Stomach (tissue), 9 donors: Measurements from ENCODE around the gene RECK. TPM values are rescaled to one million over a fixed set of nuclear protein-coding genes. Genes with fewer than 3 reads are reported as not detected.
"Not testable (repeated sequence)": the region's sequence is repeated elsewhere in the genome, so short reads cannot be mapped to it uniquely, and the experiment has no call there.

Experiments
- DNase-seq, 2 donors: peaks; one replicate each; pipeline versions ENCODE4 v3.0.0 to v3.0.0-alpha.2; 2013 to 2019
- H3K27ac ChIP-seq, 5 donors: fragments of 200-600 bp in 4 of 5; sonication (generic) in 4 of 5; one replicate each; pipeline ENCODE4 v1.5.1; 2013 to 2019; ENCODE audit warnings: mild to moderate bottlenecking in 1 of 5, moderate library complexity in 1 of 5
- H3K27me3 ChIP-seq, 3 donors: fragments of 200-600 bp; sonication (generic); one replicate each; pipeline ENCODE4 v1.5.1; 2017 to 2019; ENCODE audit warnings: mixed run types in 1 of 3
- H3K36me3 ChIP-seq, 4 donors: fragments of 200-600 bp; sonication (generic); 1 replicate in 3 of 4; 2 replicates in 1 of 4; pipeline ENCODE4 v1.5.1; 2016 to 2019
- H3K4me1 ChIP-seq, 4 donors: fragments of 200-600 bp; sonication (generic); one replicate each; pipeline ENCODE4 v1.5.1; 2016 to 2019
- H3K4me3 ChIP-seq, 4 donors: fragments of 200-600 bp; sonication (generic) in 3 of 4; one replicate each; pipeline ENCODE4 v1.5.1; 2016 to 2019; ENCODE audit warnings: mild to moderate bottlenecking in 1 of 4
- H3K9me3 ChIP-seq, 4 donors: fragments of 200-600 bp; sonication (generic); one replicate each; pipeline ENCODE4 v1.5.1; 2016 to 2019
- EP300 ChIP-seq: sonication (generic); formaldehyde crosslinking; IDR thresholded peaks from one replicate; pipeline ENCODE4 v1.6.1; 2017; ENCODE audit warnings: antibody characterized with exemption
- POLR2A ChIP-seq, 4 donors: fragments of 450-650 bp; IDR thresholded peaks; one replicate each; pipeline ENCODE4 v1.6.1; 2016; ENCODE audit warnings: antibody characterized with exemption in 4 of 4, control low read depth in 2 of 4, mild to moderate bottlenecking in 1 of 4, moderate library complexity in 1 of 4
- POLR2AphosphoS5 ChIP-seq, 3 donors: sonication (generic); formaldehyde crosslinking; IDR thresholded peaks; one replicate each; pipeline ENCODE4 v1.6.1; 2016; ENCODE audit warnings: antibody characterized with exemption in 3 of 3
- WGBS, 5 donors: extraction: QIAGEN DNeasy Blood & Tissue Kit in 3 of 5; methylation state at CpG; one replicate each; pipeline versions ENCODE4 v1.1.5 to v1.1.7; 2013 to 2018; 5-methylcytosine and 5-hydroxymethylcytosine counted together
- intact Hi-C: fragments of 100-400 bp; cut with DNase I; formaldehyde crosslinking; loops from one replicate; pipeline ENCODE4 v1.15.1; 2023; ENCODE audit warnings: low total_unique reads
- polyA plus RNA-seq, 3 donors: library from polyadenylated mRNA; stranded (reverse); fragments of 200-250 nt; gene quantifications; one replicate each; pipeline ENCODE4 v1.2.3, GENCODE V29; 2013
- total RNA-seq, 5 donors: library from RNA; depleted of rRNA; stranded (reverse); fragments of >200 nt; gene quantifications; one replicate each; pipeline versions ENCODE4 v1.1.0 to v1.2.3, GENCODE V29; 2014 to 2016
- TF ChIP-seq, protein P1 (sequence below), 7 experiments: fragments of 450-650 bp in 4 of 7; fragments of 200-600 bp in 3 of 7; sonication (generic) in 3 of 7; IDR thresholded peaks; one replicate each; pipeline ENCODE4 v1.5.1; 2016 to 2019; ENCODE audit warnings: antibody characterized with exemption in 7 of 7, control low read depth in 2 of 7, mild to moderate bottlenecking in 1 of 7
- donor health status: healthy with polysubstance abuse.
- donor health status: Bipolar disorder and iron deficiency.
- donor health status: healthy.

Gene RECK
- total and polyA plus RNA-seq, 8 donors, result 2.3 to 19.3 (median 4.8) TPM

DNA sequence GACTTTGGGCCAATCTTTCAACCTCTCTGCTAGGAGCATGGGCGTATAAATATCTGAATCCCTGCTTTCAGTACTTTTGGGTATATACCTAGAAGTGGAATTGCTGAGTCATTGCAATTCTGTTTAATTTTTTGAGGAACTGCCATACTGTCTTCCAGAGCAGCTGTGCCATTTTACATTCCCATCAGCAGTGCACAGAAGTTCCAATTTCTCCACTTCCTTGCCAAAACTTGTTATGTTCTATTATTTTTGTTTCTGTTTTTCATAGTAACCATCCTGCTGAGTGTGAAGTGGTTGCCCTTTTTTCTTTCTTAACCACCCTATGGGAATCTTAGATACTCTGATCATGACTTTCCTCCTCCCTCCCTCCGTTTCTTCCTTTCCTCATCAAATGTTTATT lies 121.4 kb downstream of the RECK start:
- peaks cover 0 to 15% (median 11%) of the 10 kb centered on the region in 4 donors for H3K36me3 ChIP-seq
- intact Hi-C loops, result no loop called here
- H3K9me3 ChIP-seq, result peaks cover 0 to 6% (median 0%) of the 10 kb centered on the region in 4 donors
- peak in 1 of 2 donors; percentile 57 for DNase-seq
- no peaks in the 10 kb centered on the region for H3K27me3 ChIP-seq
- H3K4me1 ChIP-seq, result peaks cover 6 to 63% (median 24%) of the 10 kb centered on the region in 4 donors
- peak overlapping the region in 4 of 5 donors; percentile 21 to 83 (median 50) for H3K27ac ChIP-seq
- no peak overlapping the region for H3K4me3 ChIP-seq
- TF ChIP-seq POLR2AphosphoS5 (IDR thresholded peaks at IDR 0.05), result peak in 1 of 3 donors; percentile 10
- no peak for TF ChIP-seq EP300
- TF ChIP-seq, protein P1, sequence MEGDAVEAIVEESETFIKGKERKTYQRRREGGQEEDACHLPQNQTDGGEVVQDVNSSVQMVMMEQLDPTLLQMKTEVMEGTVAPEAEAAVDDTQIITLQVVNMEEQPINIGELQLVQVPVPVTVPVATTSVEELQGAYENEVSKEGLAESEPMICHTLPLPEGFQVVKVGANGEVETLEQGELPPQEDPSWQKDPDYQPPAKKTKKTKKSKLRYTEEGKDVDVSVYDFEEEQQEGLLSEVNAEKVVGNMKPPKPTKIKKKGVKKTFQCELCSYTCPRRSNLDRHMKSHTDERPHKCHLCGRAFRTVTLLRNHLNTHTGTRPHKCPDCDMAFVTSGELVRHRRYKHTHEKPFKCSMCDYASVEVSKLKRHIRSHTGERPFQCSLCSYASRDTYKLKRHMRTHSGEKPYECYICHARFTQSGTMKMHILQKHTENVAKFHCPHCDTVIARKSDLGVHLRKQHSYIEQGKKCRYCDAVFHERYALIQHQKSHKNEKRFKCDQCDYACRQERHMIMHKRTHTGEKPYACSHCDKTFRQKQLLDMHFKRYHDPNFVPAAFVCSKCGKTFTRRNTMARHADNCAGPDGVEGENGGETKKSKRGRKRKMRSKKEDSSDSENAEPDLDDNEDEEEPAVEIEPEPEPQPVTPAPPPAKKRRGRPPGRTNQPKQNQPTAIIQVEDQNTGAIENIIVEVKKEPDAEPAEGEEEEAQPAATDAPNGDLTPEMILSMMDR (IDR thresholded peaks at IDR 0.05), result no peak
- 58 to 91% (median 81%) methylated on average over 2 of the region's 2 CpGs for WGBS, 5 donors

DNA sequence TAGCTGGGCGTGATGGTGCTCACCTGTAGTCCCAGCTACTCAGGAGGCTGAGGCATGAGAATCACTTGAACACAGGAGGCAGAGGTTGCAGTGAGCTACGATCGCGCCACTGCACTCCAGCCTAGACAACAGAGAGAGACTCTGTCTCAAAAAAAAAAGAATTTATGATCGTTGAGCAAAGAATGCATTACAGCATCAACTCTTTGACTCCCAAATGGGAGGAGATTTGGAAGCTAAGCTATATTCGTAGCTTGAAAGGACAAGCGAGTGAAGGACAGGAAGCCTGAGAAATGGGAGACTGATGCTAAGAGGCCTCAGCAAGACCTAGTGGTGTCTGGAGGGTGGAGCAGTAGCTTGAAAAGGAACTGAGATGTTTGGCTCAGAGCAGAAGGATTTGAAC lies 122.2 kb downstream of the RECK start:
- H3K27me3 ChIP-seq, result no peaks in the 10 kb centered on the region
- H3K9me3 ChIP-seq, result peaks cover 0 to 6% (median 0%) of the 10 kb centered on the region in 4 donors
- peaks cover 0 to 15% (median 11%) of the 10 kb centered on the region in 4 donors for H3K36me3 ChIP-seq
- no peak overlapping the region for H3K4me3 ChIP-seq
- peak in 1 of 2 donors; percentile 77 for DNase-seq
- no peak for TF ChIP-seq POLR2AphosphoS5 (IDR thresholded peaks at IDR 0.05)
- H3K4me1 ChIP-seq, result peaks cover 6 to 61% (median 28%) of the 10 kb centered on the region in 4 donors
- intact Hi-C loops, result no loop called here
- H3K27ac ChIP-seq, result peak overlapping the region in 4 of 5 donors; percentile 21 to 83 (median 50)
- WGBS, 5 donors, result 82 to 90% (median 85%) methylated on average over 7 of the region's 7 CpGs

DNA sequence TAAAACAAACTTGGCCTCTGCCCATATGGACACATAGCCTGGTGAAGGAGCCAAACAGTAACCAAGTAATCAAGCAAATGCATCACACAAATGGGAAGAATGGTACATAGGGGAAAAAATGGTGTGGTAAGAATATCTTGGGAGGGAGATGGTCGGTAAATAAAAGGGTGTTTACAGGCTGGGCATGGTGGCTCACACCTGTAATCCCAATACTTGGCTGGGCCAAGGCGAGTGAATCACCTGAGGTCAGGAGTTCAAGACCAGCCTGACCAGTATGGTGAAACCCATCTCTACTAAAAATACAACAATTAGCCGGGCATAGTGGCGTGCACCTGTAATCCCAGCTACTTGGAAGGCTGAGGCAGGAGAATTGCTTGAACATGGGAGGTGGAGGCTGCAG lies 122.8 kb downstream of the RECK start:
- intact Hi-C loops, H3K4me3 ChIP-seq, DNase-seq, H3K9me3 ChIP-seq, H3K27me3 ChIP-seq: not testable (repeated sequence)
- peaks cover 3 to 58% (median 28%) of the 10 kb centered on the region in 4 donors for H3K4me1 ChIP-seq
- H3K27ac ChIP-seq, result peak overlapping the region in 4 of 5 donors; percentile 21 to 83 (median 50)
- 83 to 94% (median 89%) methylated on average over 4 of the region's 4 CpGs for WGBS, 5 donors
- peaks cover 0 to 15% (median 11%) of the 10 kb centered on the region in 4 donors for H3K36me3 ChIP-seq

DNA sequence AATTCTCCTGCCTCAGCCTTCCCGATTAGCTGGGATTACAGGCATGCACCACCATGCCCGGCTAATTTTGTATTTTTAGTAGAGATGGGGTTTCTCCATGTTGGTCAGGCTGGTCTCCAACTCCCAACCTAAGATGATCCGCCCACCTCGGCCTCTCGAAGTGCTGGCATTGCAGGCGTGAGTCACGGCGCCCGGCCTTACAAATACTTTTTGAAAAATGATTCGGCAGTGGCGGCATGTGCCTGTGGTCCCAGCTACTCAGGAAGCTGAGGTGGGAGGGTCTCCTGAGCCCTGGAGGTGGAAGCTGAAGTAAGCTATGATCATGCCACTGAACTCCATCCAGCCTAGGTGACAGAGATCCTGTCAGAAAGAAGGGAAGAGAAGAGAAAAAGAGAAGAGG lies 123.4 kb downstream of the RECK start:
- Histone ChIP-seq H3K27ac (peak overlapping the region in 3 of 5 donors; percentile 1 to 83 (median 77)), H3K36me3 (peaks cover 0 to 15% (median 11%) of the 10 kb centered on the region in 4 donors), H3K4me1 (peaks cover 0 to 58% (median 26%) of the 10 kb centered on the region in 4 donors)
- not testable (repeated sequence) for H3K9me3 ChIP-seq, H3K27me3 ChIP-seq, H3K4me3 ChIP-seq, DNase-seq
- 76 to 95% (median 89%) methylated on average over 11 of the region's 11 CpGs for WGBS, 5 donors
- intact Hi-C loops, result loop anchor here (5.0 kb wide), 1 partner anchor 58 kb away; no protein-coding TSS in a partner anchor

DNA sequence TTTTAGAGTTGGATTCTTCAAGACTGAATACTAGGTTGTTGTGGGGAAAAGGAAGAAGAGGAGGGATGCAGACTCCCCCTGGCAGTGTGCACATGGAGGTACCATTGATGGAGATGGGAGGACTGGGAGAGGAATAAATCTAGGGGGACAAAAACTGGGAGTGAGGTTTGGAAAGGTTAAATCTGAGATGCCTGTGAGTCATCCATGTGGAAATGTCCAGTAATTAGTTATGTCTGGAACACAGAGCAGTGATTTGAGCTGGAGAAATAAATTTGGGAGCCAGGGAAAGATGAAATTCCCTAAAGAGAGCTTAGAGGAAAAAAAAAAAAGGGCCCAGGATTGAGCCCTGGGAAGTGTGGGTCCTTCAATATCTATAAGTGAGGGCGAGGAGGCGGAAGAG lies 124.5 kb downstream of the RECK start:
- peaks cover 0 to 8% (median 6%) of the 10 kb centered on the region in 4 donors for H3K36me3 ChIP-seq
- TF ChIP-seq EP300 (no peak), POLR2A (IDR thresholded peaks at IDR 0.05) (no peak), POLR2AphosphoS5 (IDR thresholded peaks at IDR 0.05) (no peak)
- TF ChIP-seq, protein P1 (IDR thresholded peaks at IDR 0.05), result no peak
- H3K4me1 ChIP-seq, result peaks cover 4 to 67% (median 28%) of the 10 kb centered on the region in 4 donors
- no peak for DNase-seq
- WGBS, 5 donors, result 83 to 95% (median 91%) methylated on average over 2 of the region's 2 CpGs
- peak overlapping the region in 4 of 5 donors; percentile 40 to 83 (median 60) for H3K27ac ChIP-seq
- H3K4me3 ChIP-seq, result no peak overlapping the region
- intact Hi-C loops, result loop anchor here (5.0 kb wide), 1 partner anchor 59 kb away; no protein-coding TSS in a partner anchor
- peaks cover 0 to 6% (median 0%) of the 10 kb centered on the region in 4 donors for H3K9me3 ChIP-seq
- H3K27me3 ChIP-seq, result peaks cover 0 to 3% (median 0%) of the 10 kb centered on the region in 3 donors

DNA sequence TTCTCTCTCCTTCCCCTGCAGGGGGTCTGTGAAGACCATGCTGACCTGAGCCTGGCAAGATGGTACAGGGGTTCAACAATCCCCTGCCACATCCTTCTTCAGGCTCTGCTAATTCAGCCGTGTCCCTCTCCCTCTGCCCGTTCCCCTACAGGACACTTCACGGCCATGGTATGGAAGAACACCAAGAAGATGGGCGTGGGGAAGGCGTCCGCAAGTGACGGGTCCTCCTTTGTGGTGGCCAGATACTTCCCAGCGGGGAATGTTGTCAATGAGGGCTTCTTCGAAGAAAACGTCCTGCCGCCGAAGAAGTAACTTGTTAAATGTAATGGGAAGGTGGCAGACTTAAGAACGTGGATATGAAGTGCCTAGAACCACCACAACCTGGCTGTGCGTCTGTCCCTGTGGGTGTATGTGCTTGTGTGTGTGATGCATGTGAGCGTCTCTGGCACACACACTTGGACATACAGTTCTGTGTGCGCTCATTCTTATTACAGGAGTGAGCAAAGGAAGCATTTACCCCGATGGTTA lies 125.6 kb downstream of the RECK start:
- Histone ChIP-seq H3K36me3 (no peaks in the 10 kb centered on the region), H3K27ac (peak overlapping the region in 4 of 5 donors; percentile 57 to 83 (median 76)), H3K27me3 (peaks cover 0 to 6% (median 0%) of the 10 kb centered on the region in 3 donors), H3K4me3 (no peak overlapping the region), H3K9me3 (no peaks in the 10 kb centered on the region), H3K4me1 (peaks cover 7 to 77% (median 35%) of the 10 kb centered on the region in 4 donors)
- intact Hi-C loops, result loop anchor here (5.0 kb wide), 1 partner anchor 60 kb away; no protein-coding TSS in a partner anchor
- WGBS, 5 donors, result 86 to 92% (median 91%) methylated on average over 17 of the region's 17 CpGs
- no peak for DNase-seq
- no peak for TF ChIP-seq EP300
- TF ChIP-seq POLR2A (IDR thresholded peaks at IDR 0.05), result no peak
- no peak for TF ChIP-seq POLR2AphosphoS5 (IDR thresholded peaks at IDR 0.05)
- TF ChIP-seq, protein P1 (IDR thresholded peaks at IDR 0.05), result no peak
